Hypothalamus (tissue), 51 donors: Measurements from ENCODE around the gene NR2F2.

ENCODE experiments used
- DNase-seq, 51 donors: peaks; one replicate each; lab custom pipeline; 2025; lab: John Stamatoyannopoulos, UW

NR2F2 gene

GRCh38 chr15:96331144-96331944 lies 844 bp downstream of the NR2F2 start:
- DNase-seq, result peak in 2 of 51 donors; percentile 11 to 23

GRCh38 chr15:96331945-96332636 lies 1.6 kb downstream of the NR2F2 start:
- DNase-seq, result peak in 2 of 51 donors; percentile 3 to 11

DNA sequence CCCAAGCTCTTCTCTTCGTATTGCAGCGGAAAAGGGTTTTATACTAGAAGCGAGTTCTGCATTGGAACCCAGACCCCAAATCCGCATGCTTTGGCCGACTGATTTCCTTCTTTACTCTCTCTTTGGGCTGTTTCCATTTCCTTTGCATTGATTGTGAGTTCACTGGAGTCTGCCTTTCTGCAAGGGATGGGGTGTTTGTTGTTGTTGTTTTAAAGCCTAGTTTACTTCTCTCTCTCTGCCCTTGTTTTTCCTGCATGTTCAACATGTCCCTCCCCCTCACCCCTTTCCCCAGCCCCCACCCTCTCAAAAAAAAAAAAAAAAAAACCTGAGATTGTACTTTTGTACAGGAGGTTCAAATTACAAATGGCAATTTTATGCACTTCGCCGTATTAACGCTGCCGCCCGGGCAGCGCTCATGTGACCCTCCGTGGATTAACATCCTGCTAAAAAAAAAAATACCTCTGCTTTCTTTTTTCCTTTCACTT lies 2.2 kb downstream of the NR2F2 start:
- no peak for DNase-seq

DNA sequence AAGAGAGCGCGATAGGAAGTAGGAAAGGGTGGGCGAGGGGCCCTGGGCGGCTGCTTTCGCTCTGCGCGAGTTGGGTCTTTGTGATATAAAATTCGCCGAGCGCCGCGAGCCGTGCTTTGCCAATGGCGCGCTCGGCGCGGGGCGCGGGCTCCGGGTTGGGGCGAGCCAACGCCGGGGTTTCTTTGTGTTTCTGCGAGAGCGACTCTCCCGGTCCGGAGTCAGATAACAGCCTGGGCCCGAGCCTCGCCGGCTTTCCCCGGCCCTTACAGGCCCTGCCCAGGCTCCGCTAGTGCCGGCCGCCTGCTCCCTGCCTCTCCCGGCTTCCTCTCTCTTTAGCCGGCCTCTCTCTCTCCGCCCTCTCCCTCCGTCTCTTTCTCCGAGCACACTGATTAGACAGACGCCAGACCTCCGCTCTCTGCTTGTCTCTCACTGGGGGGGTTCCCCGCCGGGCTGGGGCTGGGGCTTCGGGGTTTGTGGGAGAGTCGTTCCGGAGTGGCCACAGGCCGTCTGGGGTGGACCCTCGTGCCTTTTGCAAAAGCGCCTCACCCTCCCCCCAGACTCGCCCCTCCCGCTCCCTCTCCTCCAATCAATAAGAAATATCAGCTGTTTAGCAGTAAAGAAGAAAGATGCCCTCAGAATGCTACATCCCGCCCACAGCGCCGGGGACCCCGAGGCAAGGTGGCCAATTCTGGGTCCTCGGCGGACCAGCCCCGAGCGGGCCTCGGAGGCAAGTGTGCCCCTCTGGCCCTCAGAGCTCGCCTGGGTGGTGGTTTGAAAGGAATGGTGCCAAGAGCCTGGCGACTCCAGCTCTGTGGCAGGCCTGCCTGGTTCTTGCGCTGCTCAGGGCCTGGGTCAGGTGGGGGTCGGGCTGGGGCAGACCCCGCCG lies 2.9 kb downstream of the NR2F2 start:
- peak in 4 of 51 donors; percentile 16 to 44 (median 22) for DNase-seq

GRCh38 chr15:96334017-96334704 lies 3.7 kb downstream of the NR2F2 start:
- peak in 1 of 51 donors; percentile 19 for DNase-seq

DNA sequence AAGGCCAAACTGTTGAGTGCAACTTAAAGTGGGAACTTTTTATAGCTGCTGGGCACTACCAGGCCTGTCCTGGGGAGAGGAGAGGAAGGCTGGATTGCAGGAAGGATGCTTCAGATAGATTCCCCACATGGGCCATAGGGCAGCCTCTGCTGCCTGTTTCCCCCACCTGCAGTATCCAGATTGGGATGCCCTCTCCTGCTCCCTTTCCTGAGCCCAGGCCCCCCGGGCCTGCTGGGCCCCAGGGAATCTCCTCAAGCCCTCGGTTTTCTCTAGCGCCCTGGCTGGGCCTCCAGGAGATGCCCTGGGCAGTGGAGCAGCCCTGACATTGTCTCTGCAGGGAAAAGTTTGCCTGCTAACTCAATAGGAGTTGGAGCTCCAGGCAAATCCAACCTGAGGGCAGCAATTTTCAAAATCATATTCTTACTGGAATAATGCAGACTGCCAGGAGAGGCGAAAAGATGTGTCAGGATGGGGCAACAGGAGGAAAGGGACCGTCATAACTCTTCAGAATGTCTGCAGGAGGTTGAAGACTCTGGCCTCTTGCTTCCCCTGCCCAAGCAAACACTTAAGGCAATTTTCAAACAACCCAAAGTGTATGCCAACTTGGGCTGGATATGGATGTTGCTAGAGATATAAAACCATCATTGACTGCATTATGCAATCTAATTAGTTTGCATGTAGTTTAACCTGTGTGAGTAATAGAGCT lies 4.4 kb downstream of the NR2F2 start:
- no peak for DNase-seq

DNA sequence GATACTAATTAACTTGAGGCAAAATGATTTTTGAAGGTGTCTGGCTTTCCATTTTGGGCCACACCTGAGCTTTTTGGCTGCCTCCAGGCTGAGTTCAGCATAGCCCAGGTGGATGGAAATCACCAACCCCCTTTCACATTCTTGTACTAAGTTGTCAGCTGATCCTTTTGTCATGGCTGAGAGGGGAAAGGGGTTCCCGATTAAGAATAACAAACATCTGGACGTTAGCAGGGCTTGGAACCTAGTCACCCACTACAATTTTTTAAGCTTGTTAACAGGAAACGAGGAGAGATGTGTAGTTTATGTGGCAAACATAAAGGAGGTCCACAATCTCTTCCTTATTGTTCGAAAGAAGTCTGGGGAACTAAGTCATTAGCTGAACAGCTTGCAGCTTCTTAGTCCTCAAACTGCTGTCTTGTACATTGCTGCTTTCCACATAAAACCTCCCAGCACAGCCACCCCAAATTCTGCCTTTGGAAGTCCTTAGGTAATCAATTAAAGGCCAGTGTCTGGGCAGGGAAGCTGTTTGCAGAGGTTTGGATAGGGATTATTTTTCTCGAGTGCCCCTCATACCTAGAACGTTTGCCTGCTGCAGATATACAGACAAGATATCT lies 5.0 kb downstream of the NR2F2 start:
- no peak for DNase-seq

- DNase-seq, result no peak
Observed at GRCh38 chr15:96336108-96336595, 5.7 kb downstream of the NR2F2 start.

DNA sequence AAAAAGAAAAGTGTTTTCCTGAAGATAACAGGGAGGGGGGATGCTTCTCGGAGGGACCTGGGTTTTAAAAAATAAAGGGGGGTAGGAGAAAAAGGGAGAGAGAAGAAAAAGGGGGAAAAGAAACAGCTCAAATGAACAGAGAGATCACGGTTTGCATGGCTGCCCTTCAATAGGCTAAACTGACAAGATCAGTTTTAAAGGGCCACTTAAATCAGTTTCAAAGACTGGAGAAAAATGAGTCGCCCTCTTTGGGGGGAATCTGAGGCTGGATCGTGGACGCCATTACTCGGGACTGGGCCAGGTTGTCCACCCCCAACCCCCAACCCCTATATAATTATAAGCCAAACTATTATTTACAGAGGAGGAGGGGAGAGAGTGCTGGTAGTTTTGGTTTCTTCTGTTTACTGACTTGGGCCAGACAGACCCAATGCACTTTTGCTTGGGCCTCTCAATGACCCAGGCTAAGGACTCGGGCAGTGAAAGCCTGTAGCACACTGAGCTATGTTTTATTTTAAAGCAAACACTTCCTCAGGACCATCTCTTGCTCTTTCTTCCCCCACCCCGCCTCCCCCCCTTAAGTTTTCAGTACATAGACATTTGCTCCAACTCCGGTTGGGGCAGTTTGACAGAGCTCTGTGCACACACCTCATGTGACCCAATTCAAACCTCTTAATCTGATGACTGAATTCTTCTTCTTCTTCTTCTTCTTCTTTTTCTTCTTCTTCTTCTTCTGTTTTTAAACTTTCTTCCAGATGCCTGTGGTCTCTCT lies 6.3 kb downstream of the NR2F2 start:
- no peak for DNase-seq

GRCh38 chr15:96337365-96338023 lies 7.0 kb downstream of the NR2F2 start:
- no peak for DNase-seq

DNA sequence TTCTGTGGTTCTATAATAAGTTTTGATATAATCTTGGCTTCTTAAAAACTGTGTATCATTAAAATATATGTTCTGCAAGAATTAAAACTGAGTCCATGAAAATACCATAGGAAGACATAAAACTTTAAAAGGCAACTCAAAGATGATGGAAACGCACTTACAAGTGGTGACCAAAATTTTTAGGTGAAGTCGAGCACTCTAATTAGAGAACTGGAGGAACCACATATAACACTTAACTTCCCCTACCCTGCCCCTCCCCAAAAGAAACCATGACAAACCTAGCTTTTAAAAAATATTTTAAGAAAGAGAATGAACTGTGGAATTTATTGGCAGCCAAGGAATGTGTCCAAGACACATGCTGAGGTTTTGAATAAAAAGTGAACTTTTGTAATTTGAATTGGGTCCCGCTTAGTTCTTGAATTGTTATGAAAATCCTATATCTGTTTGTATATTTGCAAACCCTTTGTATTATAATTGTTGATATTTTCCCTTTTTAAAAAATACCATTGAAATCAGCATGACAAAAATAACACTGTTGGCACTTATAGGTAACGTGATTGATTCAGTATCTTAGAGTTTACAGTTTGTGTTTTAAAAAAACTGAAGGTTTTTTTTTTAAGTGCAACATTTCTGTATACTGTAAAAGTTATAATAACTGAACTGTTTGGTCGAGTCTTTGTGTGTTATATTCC lies 7.7 kb downstream of the NR2F2 start:
- no peak for DNase-seq

GRCh38 chr15:96338766-96339618 lies 8.5 kb downstream of the NR2F2 start:
- DNase-seq, result no peak

GRCh38 chr15:96339619-96340347 lies 9.3 kb downstream of the NR2F2 start:
- DNase-seq, result no peak

GRCh38 chr15:96340348-96340597 lies 9.8 kb downstream of the NR2F2 start:
- no peak for DNase-seq

DNA sequence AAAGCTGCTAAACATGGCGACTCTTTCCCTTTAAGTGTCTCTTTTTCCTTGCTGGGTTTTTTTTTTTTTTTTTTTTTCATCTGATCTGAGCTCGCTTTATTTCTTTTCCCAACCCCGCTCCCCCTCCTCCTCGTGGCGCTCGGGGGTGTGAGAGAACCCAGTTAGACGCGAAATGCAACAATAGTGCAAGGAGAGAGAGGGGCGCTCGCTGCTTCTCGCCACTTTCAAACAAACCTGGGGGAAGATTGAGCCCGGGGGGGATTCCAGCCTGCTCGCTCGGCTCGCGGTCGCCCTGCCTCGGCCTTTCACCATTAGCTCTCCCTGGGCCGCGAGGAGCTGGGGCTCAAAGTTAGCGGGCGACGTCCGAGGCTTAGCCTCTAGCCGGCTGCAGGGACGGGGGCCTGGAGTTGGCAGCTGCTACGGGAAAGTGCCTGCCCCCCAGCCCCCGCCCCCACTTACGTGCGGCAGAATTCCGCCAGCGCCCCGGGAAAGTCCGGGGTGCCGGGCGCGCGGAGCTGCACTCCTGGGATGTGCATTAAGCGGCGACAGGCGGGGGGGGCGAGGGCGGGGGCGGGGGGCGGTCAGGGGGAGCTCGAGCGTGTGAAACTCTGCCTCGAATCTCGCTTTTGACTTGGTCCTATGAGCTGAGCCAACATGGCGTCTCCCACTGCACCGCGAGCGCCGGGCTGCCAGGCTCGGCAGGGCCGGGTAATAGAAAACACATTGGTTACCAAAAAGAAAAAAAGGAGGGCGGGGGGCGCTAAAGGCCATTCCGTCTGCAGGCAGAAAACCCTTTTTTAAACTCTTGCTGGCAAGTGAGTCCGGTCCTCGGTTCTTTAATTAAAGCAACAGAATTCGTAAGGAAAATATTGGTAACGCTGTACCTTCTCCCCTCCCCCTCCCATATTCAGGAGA lies 10.4 kb downstream of the NR2F2 start:
- DNase-seq, result peak in 17 of 51 donors; percentile 22 to 76 (median 55)
